ENCODE measurements around the gene PIKFYVE.
"Not testable (repeated sequence)": the region's sequence is repeated elsewhere in the genome, so short reads cannot be mapped to it uniquely, and the experiment has no call there.

PIKFYVE gene

GRCh38 chr2:208265801-208266552, at the start of gene PIKFYVE:
TSS of gene PIKFYVE (plus strand) at chr2:208266255. CDS start at chr2:208271520, 5,265 bp downstream.
- H3K4me3 ChIP-seq (ENCODE audit: low read depth, low read length), result peak within 1 kb of the TSS; percentile 95
- peak; percentile 100 for DNase-seq (ENCODE audit: low read depth)
- TF ChIP-seq CTCF (IDR thresholded peaks at IDR 0.05; ENCODE audit: low read depth, low read length), result no peak
- peak; percentile 57 for TF ChIP-seq POLR2A (IDR thresholded peaks at IDR 0.05; ENCODE audit: extremely low read depth, insufficient read length)
- TF ChIP-seq MAX (IDR thresholded peaks at IDR 0.05; ENCODE audit: low read depth, low read length), result peak; percentile 82
- peak; percentile 88 for TF ChIP-seq MYC (IDR thresholded peaks at IDR 0.05; ENCODE audit: low read depth, low read length)

- not testable (repeated sequence) for H3K4me3 ChIP-seq (ENCODE audit: low read depth, low read length); DNase-seq (ENCODE audit: low read depth)
Observed at GRCh38 chr2:208221873-208222272, 44.2 kb upstream of the PIKFYVE start.

- H3K4me3 ChIP-seq (ENCODE audit: low read depth, low read length), result no peak overlapping the region
- DNase-seq (ENCODE audit: low read depth), result peak; percentile 29
- TF ChIP-seq POLR2A (IDR thresholded peaks at IDR 0.05; ENCODE audit: extremely low read depth, insufficient read length), result no peak
- no peak for TF ChIP-seq MAX (IDR thresholded peaks at IDR 0.05; ENCODE audit: low read depth, low read length)
- TF ChIP-seq CTCF (IDR thresholded peaks at IDR 0.05; ENCODE audit: low read depth, low read length), result no peak
- TF ChIP-seq MYC (IDR thresholded peaks at IDR 0.05; ENCODE audit: low read depth, low read length), result no peak
Observed at GRCh38 chr2:208222351-208222750, 43.7 kb upstream of the PIKFYVE start.

DNA sequence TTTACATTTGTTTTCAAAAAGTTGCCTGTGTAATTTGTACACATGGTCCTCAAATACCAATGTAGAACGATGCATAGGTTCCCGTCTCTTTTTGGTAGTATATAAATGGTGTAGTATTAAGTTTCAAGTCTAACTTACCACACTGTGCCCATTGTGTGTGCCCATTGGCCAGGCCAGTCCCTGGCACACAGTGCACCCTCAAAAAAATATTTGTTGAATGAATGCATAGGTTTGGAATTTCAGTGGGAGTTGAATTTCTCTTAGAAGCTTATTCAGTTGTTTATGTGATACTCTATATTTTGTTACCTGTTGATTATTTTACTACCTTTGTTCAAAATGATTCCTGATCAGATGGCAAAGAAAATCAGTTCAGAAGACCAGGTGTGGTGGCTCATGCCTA, 41.3 kb upstream of the PIKFYVE start:
- no peak for TF ChIP-seq MAX (IDR thresholded peaks at IDR 0.05; ENCODE audit: low read depth, low read length)
- no peak for TF ChIP-seq POLR2A (IDR thresholded peaks at IDR 0.05; ENCODE audit: extremely low read depth, insufficient read length)
- TF ChIP-seq CTCF (IDR thresholded peaks at IDR 0.05; ENCODE audit: low read depth, low read length), result no peak
- TF ChIP-seq MYC (IDR thresholded peaks at IDR 0.05; ENCODE audit: low read depth, low read length), result no peak
- H3K4me3 ChIP-seq (ENCODE audit: low read depth, low read length), result no peak overlapping the region
- no peak for DNase-seq (ENCODE audit: low read depth)

- DNase-seq (ENCODE audit: low read depth), result no peak
- no peak overlapping the region for H3K4me3 ChIP-seq (ENCODE audit: low read depth, low read length)
- no peak for TF ChIP-seq MAX (IDR thresholded peaks at IDR 0.05; ENCODE audit: low read depth, low read length)
Observed at GRCh38 chr2:208227581-208228232, 38.3 kb upstream of the PIKFYVE start.

GRCh38 chr2:208228476-208228875, 37.6 kb upstream of the PIKFYVE start:
- TF ChIP-seq MYC (IDR thresholded peaks at IDR 0.05; ENCODE audit: low read depth, low read length), result no peak
- TF ChIP-seq CTCF (IDR thresholded peaks at IDR 0.05; ENCODE audit: low read depth, low read length), result no peak
- no peak for TF ChIP-seq POLR2A (IDR thresholded peaks at IDR 0.05; ENCODE audit: extremely low read depth, insufficient read length)
- TF ChIP-seq MAX (IDR thresholded peaks at IDR 0.05; ENCODE audit: low read depth, low read length), result no peak

More at GRCh38 chr2:208228476-208228875, 37.6 kb upstream of the PIKFYVE start:
- DNase-seq (ENCODE audit: low read depth), result no peak
- no peak overlapping the region for H3K4me3 ChIP-seq (ENCODE audit: low read depth, low read length)
